Left lobe of liver (tissue), 2 donors: ENCODE data around the gene GTF2F1. TPM values are rescaled to one million over a fixed set of nuclear protein-coding genes. Genes with fewer than 3 reads are reported as not detected.
A peak's percentile ranks its signal among the peaks of the same experiment; 100 is the strongest.
"Not testable (repeated sequence)": the region's sequence is repeated elsewhere in the genome, so short reads cannot be mapped to it uniquely, and the experiment has no call there.

ENCODE experiments used
- ATAC-seq: fragments of 200-7000 bp; cut with Tn5 transposase; one replicate; pipeline ENCODE4 v1.9.1; 2020; ENCODE audit warnings: mild to moderate bottlenecking, moderate library complexity
- DNase-seq: peaks from one replicate; pipeline ENCODE4 v3.0.0-alpha.2; 2020; ENCODE audit warnings: low spot score
- total RNA-seq: library from RNA; stranded (reverse); gene quantifications from one replicate; pipeline ENCODE4 v1.2.1, GENCODE V29; 2021
- donor health status: DM: no; HTN: no; CAD: no; lungs with moderate emphysema.
- donor health status: DM: no; HTN: yes; CAD: no.

The GTF2F1 gene
- total RNA-seq, 1 donor from 2014 or later = 18.7 TPM

GRCh38 chr19:6418562-6418932 lies 25.6 kb upstream of the GTF2F1 start:
- DNase-seq (no peak), ATAC-seq (no peak)

- ATAC-seq (peak; percentile 72), DNase-seq (no peak)
Observed at GRCh38 chr19:6417713-6418561, 25.0 kb upstream of the GTF2F1 start.

- DNase-seq = no peak
- no peak for ATAC-seq
Observed at GRCh38 chr19:6416658-6417405, 23.9 kb upstream of the GTF2F1 start.

GRCh38 chr19:6415591-6416190 lies 22.7 kb upstream of the GTF2F1 start:
- ATAC-seq (no peak), DNase-seq (no peak)

GRCh38 chr19:6414793-6415590 lies 22.0 kb upstream of the GTF2F1 start:
- DNase-seq (no peak), ATAC-seq (no peak)

GRCh38 chr19:6413721-6414643 lies 21.0 kb upstream of the GTF2F1 start:
- DNase-seq (no peak), ATAC-seq (no peak)

GRCh38 chr19:6413291-6413690 lies 20.3 kb upstream of the GTF2F1 start:
- no peak for DNase-seq

GRCh38 chr19:6412447-6413091 lies 19.6 kb upstream of the GTF2F1 start:
- DNase-seq = peak; percentile 55
- ATAC-seq = peak; percentile 71

More at GRCh38 chr19:6413291-6413690, 20.3 kb upstream of the GTF2F1 start:
- no peak for ATAC-seq

- ATAC-seq (peak; percentile 8), DNase-seq (no peak)
Observed at GRCh38 chr19:6412061-6412446, 19.1 kb upstream of the GTF2F1 start.

- DNase-seq (no peak), ATAC-seq (no peak)
Observed at GRCh38 chr19:6409346-6409745, 16.4 kb upstream of the GTF2F1 start.

- ATAC-seq (no peak), DNase-seq (no peak)
Observed at GRCh38 chr19:6406401-6406800, 13.4 kb upstream of the GTF2F1 start.

- peak; percentile 18 for ATAC-seq
- DNase-seq = no peak
Observed at GRCh38 chr19:6402837-6403608, 10.1 kb upstream of the GTF2F1 start.

- DNase-seq = no peak
- no peak for ATAC-seq
Observed at GRCh38 chr19:6402058-6402457, 9.1 kb upstream of the GTF2F1 start.

- ATAC-seq, DNase-seq: not testable (repeated sequence)
Observed at GRCh38 chr19:6400062-6400944, 7.3 kb upstream of the GTF2F1 start.

GRCh38 chr19:6396305-6396704 lies 3.3 kb upstream of the GTF2F1 start:
- no peak for DNase-seq
- ATAC-seq = no peak

GRCh38 chr19:6394831-6395230 lies 1.9 kb upstream of the GTF2F1 start:
- ATAC-seq (no peak), DNase-seq (no peak)

GRCh38 chr19:6393983-6394412 lies 1.0 kb upstream of the GTF2F1 start:
- ATAC-seq = no peak
- no peak for DNase-seq
